Chondrocyte (in vitro differentiated cells): ENCODE measurements around the gene SHISA9. TPM values are rescaled to one million over a fixed set of nuclear protein-coding genes. Genes with fewer than 3 reads are reported as not detected.
"Not testable (repeated sequence)": the region's sequence is repeated elsewhere in the genome, so short reads cannot be mapped to it uniquely, and the experiment has no call there.

ENCODE experiments used
- DNase-seq: peaks from one replicate; pipeline ENCODE4 v3.0.0; 2021; ENCODE audit warnings: mixed read lengths, low spot score
- H3K27ac Mint-ChIP-seq: one replicate; pipeline ENCODE4 v1.8.0; 2021; ENCODE audit warnings: mild to moderate bottlenecking, moderate library complexity, mixed read lengths; ENCODE audit not compliant: unreplicated experiment
- H3K27me3 Mint-ChIP-seq: 2 replicates; pipeline ENCODE4 v1.8.0; 2021; ENCODE audit warnings: low read depth, mixed read lengths
- H3K36me3 Mint-ChIP-seq: 2 replicates; pipeline ENCODE4 v1.8.0; 2021; ENCODE audit warnings: low read depth, mixed read lengths
- H3K4me1 Mint-ChIP-seq: 2 replicates; pipeline ENCODE4 v1.8.0; 2021; ENCODE audit warnings: low read depth, mild to moderate bottlenecking, mixed read lengths
- H3K4me3 Mint-ChIP-seq: one replicate; pipeline ENCODE4 v1.8.0; 2021; ENCODE audit warnings: mild to moderate bottlenecking, moderate library complexity, mixed read lengths; ENCODE audit not compliant: unreplicated experiment
- H3K9me3 Mint-ChIP-seq: 2 replicates; pipeline ENCODE4 v1.8.0; 2021; ENCODE audit warnings: low read depth, mixed read lengths
- CTCF ChIP-seq: fragments of 200-600 bp; sonication (generic); IDR thresholded peaks from 2 replicates; pipeline ENCODE4 v1.5.0; 2021; ENCODE audit warnings: antibody characterized with exemption, mild to moderate bottlenecking, moderate library complexity
- total RNA-seq: library from RNA; stranded (reverse); gene quantifications from 3 replicates; pipeline ENCODE4 v1.2.1, GENCODE V29; 2021

Gene SHISA9
- total RNA-seq, 1 donor from 2014 or later, result 1.6 TPM

GRCh38 chr16:12906765-12907516 lies 5.5 kb downstream of the SHISA9 start:
- H3K27me3 Mint-ChIP-seq, result peaks cover 60% of the 10 kb centered on the region
- H3K27ac Mint-ChIP-seq, result no peak overlapping the region
- no peak overlapping the region for H3K4me3 Mint-ChIP-seq
- TF ChIP-seq CTCF, result no peak
- peaks cover 6% of the 10 kb centered on the region for H3K4me1 Mint-ChIP-seq
- H3K36me3 Mint-ChIP-seq, result no peaks in the 10 kb centered on the region
- no peak for DNase-seq
- H3K9me3 Mint-ChIP-seq, result no peaks in the 10 kb centered on the region

- TF ChIP-seq CTCF, result peak; percentile 23
- peaks cover 55% of the 10 kb centered on the region for H3K27me3 Mint-ChIP-seq
- H3K9me3 Mint-ChIP-seq, result no peaks in the 10 kb centered on the region
- DNase-seq, result no peak
- no peaks in the 10 kb centered on the region for H3K36me3 Mint-ChIP-seq
- H3K27ac Mint-ChIP-seq, result no peak overlapping the region
- H3K4me1 Mint-ChIP-seq, result peaks cover 2% of the 10 kb centered on the region
- H3K4me3 Mint-ChIP-seq, result no peak overlapping the region
These were observed 6.4 kb downstream of the SHISA9 start for GRCh38 chr16:12907670-12908233.

- Mint-ChIP-seq H3K4me3 (no peak overlapping the region), H3K27ac (no peak overlapping the region), H3K27me3 (peaks cover 6% of the 10 kb centered on the region), H3K36me3 (no peaks in the 10 kb centered on the region), H3K9me3 (peaks cover 2% of the 10 kb centered on the region), H3K4me1 (no peaks in the 10 kb centered on the region)
- no peak for DNase-seq
- TF ChIP-seq CTCF, result no peak
These were observed 15.8 kb downstream of the SHISA9 start for GRCh38 chr16:12917246-12917645.

- Mint-ChIP-seq H3K4me3 (no peak overlapping the region), H3K27me3 (peaks cover 6% of the 10 kb centered on the region), H3K9me3 (peaks cover 2% of the 10 kb centered on the region), H3K36me3 (no peaks in the 10 kb centered on the region), H3K27ac (no peak overlapping the region), H3K4me1 (no peaks in the 10 kb centered on the region)
- no peak for DNase-seq
- TF ChIP-seq CTCF, result no peak
These were observed 16.3 kb downstream of the SHISA9 start for GRCh38 chr16:12917653-12918052.

- TF ChIP-seq CTCF, result no peak
- Mint-ChIP-seq H3K36me3 (no peaks in the 10 kb centered on the region), H3K4me1 (no peaks in the 10 kb centered on the region), H3K9me3 (peaks cover 2% of the 10 kb centered on the region), H3K27me3 (peaks cover 4% of the 10 kb centered on the region), H3K4me3 (no peak overlapping the region), H3K27ac (no peak overlapping the region)
- no peak for DNase-seq
These were observed 19.3 kb downstream of the SHISA9 start for GRCh38 chr16:12920739-12921138.

- not testable (repeated sequence) for H3K36me3 Mint-ChIP-seq, H3K4me1 Mint-ChIP-seq, DNase-seq, H3K4me3 Mint-ChIP-seq, H3K27ac Mint-ChIP-seq, H3K9me3 Mint-ChIP-seq, H3K27me3 Mint-ChIP-seq
These were observed 22.2 kb downstream of the SHISA9 start for GRCh38 chr16:12923640-12924039.
